GM10266 (cell line): ENCODE data around the gene ZNF521.

Source experiments
- DNase-seq: peaks from one replicate; pipeline ENCODE4 v3.0.0; 2012; ENCODE audit errors: extremely low spot score
- TF ChIP-seq, protein P1 (sequence below): IDR thresholded peaks from 2 replicates; pipeline ENCODE4 v1.5.1; 2012; ENCODE audit warnings: mild to moderate bottlenecking, low read depth; ENCODE audit not compliant: control insufficient read depth, insufficient read depth; ENCODE audit errors: missing control alignments

Gene ZNF521

GRCh38 chr18:25180973-25181548, 170.9 kb downstream of the ZNF521 start:
- no peak for DNase-seq
- TF ChIP-seq, protein P1, sequence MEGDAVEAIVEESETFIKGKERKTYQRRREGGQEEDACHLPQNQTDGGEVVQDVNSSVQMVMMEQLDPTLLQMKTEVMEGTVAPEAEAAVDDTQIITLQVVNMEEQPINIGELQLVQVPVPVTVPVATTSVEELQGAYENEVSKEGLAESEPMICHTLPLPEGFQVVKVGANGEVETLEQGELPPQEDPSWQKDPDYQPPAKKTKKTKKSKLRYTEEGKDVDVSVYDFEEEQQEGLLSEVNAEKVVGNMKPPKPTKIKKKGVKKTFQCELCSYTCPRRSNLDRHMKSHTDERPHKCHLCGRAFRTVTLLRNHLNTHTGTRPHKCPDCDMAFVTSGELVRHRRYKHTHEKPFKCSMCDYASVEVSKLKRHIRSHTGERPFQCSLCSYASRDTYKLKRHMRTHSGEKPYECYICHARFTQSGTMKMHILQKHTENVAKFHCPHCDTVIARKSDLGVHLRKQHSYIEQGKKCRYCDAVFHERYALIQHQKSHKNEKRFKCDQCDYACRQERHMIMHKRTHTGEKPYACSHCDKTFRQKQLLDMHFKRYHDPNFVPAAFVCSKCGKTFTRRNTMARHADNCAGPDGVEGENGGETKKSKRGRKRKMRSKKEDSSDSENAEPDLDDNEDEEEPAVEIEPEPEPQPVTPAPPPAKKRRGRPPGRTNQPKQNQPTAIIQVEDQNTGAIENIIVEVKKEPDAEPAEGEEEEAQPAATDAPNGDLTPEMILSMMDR = no peak

DNA sequence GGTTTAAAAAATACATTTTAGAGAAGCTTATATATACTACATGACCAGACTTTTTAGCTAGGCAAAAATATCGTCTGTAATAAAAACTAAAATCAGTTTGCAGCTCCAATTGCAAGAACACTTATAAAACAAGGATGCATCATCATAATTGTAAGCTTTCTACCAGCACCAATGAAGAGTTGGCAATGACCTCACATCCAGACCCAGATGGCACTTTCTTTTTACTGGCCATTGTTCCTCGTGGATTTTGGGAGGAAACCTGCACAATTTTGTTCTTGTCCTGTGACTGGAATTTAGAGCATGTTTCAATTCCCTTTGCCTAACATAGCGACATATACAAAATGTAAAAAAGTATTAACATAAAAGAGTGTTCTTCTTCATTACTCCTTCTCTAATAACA, 174.3 kb downstream of the ZNF521 start:
- no peak for DNase-seq
- TF ChIP-seq, protein P1 = no peak

GRCh38 chr18:25176518-25177042, 175.4 kb downstream of the ZNF521 start:
- DNase-seq = no peak
- TF ChIP-seq, protein P1 = no peak

GRCh38 chr18:25175558-25176517, 176.1 kb downstream of the ZNF521 start:
- no peak for DNase-seq
- TF ChIP-seq, protein P1 = no peak

DNA sequence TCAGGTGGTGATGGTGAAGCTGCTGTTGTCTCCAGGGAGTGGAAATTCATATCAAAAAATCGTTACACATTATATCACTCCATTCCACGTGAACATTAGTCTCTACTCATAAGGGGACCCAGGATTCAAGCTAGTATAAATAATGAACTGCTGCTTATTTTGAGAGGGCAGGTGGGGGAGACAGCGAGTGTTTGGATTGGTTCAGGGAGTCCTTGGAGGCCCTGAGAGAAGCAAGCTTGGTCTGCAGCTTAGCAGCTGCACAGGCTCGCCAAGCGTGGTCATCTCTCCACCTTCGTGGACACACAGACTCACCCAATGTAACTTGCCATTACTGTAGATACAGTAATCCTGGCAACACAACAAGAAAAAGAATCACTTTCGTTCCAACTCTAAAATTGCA, 177.6 kb downstream of the ZNF521 start:
- no peak for DNase-seq
- TF ChIP-seq, protein P1 = no peak

GRCh38 chr18:25171334-25171733, 180.6 kb downstream of the ZNF521 start:
- TF ChIP-seq, protein P1 = no peak
- no peak for DNase-seq
